ENCODE measurements around the gene SOCS3. TPM values are rescaled to one million over a fixed set of nuclear protein-coding genes. Genes with fewer than 3 reads are reported as not detected.
A peak's percentile ranks its signal among the peaks of the same experiment; 100 is the strongest.

SOCS3 gene
- total and polyA plus RNA-seq, 2 experiments from 2014 or later, result 33.3 to 59.0 TPM

DNA sequence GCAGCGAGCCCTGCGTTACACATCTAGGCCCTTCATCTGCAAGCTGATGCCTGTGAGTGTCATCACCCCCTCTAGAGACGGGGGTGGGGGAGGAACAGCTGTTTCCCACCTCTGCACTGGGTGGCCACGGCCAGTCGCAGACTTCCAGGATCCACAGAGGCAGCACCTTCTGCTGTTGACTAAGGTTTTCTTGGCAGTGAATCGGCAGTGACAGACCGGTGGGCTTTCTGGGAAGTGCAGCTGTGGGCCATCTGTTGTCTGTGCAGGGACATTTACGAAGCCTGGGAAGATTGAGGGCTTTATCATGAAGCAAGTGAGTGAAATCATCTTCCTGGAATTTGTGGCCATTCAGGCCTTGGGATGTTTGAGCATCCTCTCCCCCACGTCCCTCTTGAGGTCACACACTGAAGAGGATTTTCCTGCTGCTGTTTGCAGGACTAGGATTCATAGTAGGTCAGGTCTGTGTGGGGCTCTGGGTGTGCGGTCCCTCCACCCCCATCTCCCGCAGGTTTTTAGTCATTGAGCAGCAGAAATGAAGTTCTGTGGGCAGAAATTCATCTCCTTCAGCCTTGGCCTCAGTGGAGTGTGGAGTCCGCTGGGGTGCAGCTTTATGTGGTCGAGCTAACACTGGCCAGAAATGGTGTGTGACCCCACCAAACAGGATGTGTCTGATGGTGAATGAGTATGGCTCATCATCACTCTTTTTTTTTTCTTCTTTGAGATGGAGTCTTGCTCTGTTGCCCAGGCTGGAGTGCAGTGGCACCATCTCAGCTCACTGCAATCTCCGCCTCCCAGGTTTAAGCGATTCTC is 30.6 kb upstream of the SOCS3 start:
- Histone ChIP-seq H3K4me3 (no peak overlapping the region), H3K9me3 (ENCODE audit: low read depth) (no peaks in the 10 kb centered on the region), H3K4me1 (ENCODE audit: low read depth) (peaks cover 12% of the 10 kb centered on the region), H3K27ac (peak overlapping the region; percentile 57), H3K27me3 (no peaks in the 10 kb centered on the region), H3K36me3 (no peaks in the 10 kb centered on the region)
- TF ChIP-seq, protein P1, sequence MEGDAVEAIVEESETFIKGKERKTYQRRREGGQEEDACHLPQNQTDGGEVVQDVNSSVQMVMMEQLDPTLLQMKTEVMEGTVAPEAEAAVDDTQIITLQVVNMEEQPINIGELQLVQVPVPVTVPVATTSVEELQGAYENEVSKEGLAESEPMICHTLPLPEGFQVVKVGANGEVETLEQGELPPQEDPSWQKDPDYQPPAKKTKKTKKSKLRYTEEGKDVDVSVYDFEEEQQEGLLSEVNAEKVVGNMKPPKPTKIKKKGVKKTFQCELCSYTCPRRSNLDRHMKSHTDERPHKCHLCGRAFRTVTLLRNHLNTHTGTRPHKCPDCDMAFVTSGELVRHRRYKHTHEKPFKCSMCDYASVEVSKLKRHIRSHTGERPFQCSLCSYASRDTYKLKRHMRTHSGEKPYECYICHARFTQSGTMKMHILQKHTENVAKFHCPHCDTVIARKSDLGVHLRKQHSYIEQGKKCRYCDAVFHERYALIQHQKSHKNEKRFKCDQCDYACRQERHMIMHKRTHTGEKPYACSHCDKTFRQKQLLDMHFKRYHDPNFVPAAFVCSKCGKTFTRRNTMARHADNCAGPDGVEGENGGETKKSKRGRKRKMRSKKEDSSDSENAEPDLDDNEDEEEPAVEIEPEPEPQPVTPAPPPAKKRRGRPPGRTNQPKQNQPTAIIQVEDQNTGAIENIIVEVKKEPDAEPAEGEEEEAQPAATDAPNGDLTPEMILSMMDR (IDR thresholded peaks at IDR 0.05; ENCODE audit: low read depth, low read length), result no peak
- DNase-seq (ENCODE audit: low read depth in 1 of 2, low spot score in 1 of 2), result peak in 1 of 2 donors; percentile 91

DNA sequence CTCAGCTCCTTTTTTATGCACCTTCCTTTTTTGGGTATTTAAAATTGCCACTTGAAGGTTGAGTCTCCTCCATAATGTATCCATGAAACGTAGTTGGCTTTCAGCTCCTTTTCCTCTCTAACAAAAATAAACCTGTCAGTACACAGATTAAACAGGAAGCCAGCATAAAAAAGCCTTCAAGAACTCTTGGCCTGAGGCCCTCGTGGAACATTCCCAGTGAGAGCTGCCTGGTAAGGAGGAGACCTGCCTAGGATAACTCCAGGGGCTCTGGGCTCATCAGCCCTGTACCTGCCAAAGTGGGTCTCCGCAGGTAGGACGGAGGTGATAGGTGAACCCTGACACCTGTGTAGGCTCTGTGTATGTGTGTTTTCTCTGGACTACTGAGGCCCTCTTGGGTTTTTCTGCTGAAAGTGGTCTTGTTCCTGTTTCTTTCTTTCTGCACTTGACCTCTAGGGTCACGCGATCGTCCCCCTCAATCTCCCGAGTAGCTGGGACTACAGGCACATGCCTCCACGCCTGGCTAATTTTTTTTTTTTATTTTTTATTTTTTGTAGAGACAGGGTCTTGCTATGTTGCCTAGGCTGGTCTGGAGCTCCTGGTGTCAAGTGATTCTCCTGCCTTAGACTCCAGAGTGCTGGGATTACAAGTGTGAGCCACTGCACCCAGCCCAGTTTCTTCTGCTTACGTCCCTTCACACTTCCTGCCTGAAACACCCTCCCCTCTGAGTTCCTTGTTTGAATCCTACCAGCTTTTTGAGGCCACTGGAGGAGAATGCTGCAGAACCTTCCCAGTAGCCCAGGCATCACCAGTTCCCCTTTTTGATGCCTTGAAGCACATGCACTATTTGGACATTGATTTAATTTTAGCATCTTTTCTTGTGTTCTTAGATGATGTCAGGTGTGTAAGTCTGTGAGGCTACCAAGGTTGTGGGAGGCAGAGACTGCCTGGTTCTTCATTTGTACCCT is 28.4 kb upstream of the SOCS3 start:
- peak overlapping the region; percentile 84 for H3K27ac ChIP-seq
- TF ChIP-seq, protein P1 (IDR thresholded peaks at IDR 0.05; ENCODE audit: low read depth, low read length), result no peak

DNA sequence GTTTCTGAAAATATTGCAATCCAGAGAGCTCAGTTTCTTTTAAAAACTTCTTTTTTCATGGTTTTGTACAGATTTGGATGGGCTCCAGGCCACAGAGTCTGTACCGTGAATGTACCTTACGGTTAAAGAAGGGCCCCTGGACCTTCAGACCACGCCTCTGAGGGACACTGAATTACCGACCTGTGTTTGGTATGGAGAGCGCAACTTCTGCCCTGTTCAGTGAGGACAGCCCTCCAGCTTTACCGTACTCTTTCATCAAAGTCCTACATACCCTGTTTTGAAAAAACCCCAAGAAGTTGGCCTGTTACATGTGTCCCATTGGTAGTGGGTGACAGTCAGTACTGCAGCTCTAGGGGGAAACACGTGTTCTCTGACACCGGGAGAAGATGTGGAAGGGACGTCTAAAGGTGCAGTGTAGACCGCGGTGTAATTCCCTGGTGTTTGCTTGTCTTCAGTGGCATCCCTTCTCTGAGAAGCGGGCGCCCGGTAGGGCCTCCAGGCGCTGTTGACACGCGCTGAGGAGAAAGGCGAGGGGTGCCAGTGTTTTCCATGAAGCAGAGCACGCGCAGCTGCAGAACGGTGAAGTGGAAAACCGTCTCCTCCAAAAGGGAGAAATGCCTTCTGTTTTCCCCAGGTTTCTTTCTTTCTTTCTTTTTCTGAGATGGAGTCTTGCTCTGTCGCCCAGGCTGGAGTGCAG is 24.8 kb upstream of the SOCS3 start:
- no peak for DNase-seq (ENCODE audit: low read depth in 1 of 2, low spot score in 1 of 2)
- Histone ChIP-seq H3K4me3 (no peak overlapping the region), H3K9me3 (ENCODE audit: low read depth) (no peaks in the 10 kb centered on the region), H3K27ac (no peak overlapping the region), H3K4me1 (ENCODE audit: low read depth) (peaks cover 15% of the 10 kb centered on the region), H3K27me3 (no peaks in the 10 kb centered on the region), H3K36me3 (no peaks in the 10 kb centered on the region)
- TF ChIP-seq, protein P1 (IDR thresholded peaks at IDR 0.05; ENCODE audit: low read depth, low read length), result no peak

More for the DNA sequence above, 28.4 kb upstream of the SOCS3 start:
- Histone ChIP-seq H3K36me3 (no peaks in the 10 kb centered on the region), H3K9me3 (ENCODE audit: low read depth) (no peaks in the 10 kb centered on the region), H3K4me1 (ENCODE audit: low read depth) (peaks cover 12% of the 10 kb centered on the region), H3K4me3 (no peak overlapping the region), H3K27me3 (no peaks in the 10 kb centered on the region)
- peak in 1 of 2 donors; percentile 68 for DNase-seq (ENCODE audit: low read depth in 1 of 2, low spot score in 1 of 2)

DNA sequence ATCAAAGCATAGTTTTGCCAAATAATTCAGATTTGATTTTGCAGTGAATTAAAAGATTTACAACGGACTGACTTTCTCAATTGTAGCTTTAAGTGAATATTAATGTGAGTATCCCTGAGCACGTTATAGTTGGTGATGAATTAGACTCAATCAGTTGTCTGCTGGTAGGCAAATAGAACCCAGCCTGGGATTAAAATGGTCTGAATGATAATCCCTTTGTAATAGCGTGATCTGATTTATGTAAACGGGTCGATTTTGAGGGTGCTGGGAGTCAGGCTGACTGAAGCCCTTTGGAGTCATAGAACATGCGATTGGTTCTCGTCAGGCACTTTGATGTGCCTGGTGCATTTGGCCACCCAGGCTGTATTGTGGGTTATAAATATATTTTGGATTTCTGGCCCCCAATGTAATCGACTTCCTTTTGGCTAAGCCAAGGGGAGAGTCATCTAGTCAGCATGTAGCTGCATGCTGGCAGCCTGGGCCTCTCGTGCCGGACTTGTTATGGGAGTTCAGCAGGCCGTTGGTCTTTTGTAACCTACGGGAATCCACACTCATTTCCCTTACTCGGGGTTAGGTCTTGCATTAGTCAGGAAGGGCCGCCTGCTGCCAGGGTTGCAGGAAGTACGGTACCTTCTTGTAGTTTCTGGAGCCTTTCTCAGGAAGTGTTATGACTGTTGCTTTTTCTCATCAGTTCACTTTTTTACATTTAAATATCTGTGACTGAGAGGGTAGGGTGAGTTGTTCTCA is 24.0 kb upstream of the SOCS3 start:
- H3K36me3 ChIP-seq, result no peaks in the 10 kb centered on the region
- DNase-seq (ENCODE audit: low read depth in 1 of 2, low spot score in 1 of 2), result peak in 1 of 2 donors; percentile 98
- H3K4me3 ChIP-seq, result no peak overlapping the region
- peaks cover 20% of the 10 kb centered on the region for H3K4me1 ChIP-seq (ENCODE audit: low read depth)
- no peaks in the 10 kb centered on the region for H3K9me3 ChIP-seq (ENCODE audit: low read depth)
- H3K27ac ChIP-seq, result no peak overlapping the region
- no peaks in the 10 kb centered on the region for H3K27me3 ChIP-seq
- TF ChIP-seq, protein P1 (IDR thresholded peaks at IDR 0.05; ENCODE audit: low read depth, low read length), result no peak
